ENCODE results near the gene C22orf42. TPM values are rescaled to one million over a fixed set of nuclear protein-coding genes. Genes with fewer than 3 reads are reported as not detected.

The C22orf42 gene
- polyA plus RNA-seq (2013, experiment 1 of 2), result 0.62 TPM
- polyA plus RNA-seq (2013, experiment 2 of 2), result 0.67 TPM

- WGBS (ENCODE audit: extremely low coverage, insufficient coverage, low lambda C conversion rate), result no CpG with 5 or more reads among the region's 12 CpGs
- no peak within 1 kb of the TSS for H4K5ac ChIP-seq (ENCODE audit: low read length)
- no peak within 1 kb of the TSS for H3K4me3 ChIP-seq (ENCODE audit: low read length)
- H3K36me3 ChIP-seq (ENCODE audit: control insufficient read depth, insufficient read depth, low read length), result no peaks in the 10 kb centered on the region
- no peaks in the 10 kb centered on the region for H3K4me1 ChIP-seq (ENCODE audit: control insufficient read depth, low read depth, low read length)
- no peak within 1 kb of the TSS for H3K18ac ChIP-seq (ENCODE audit: low read length)
- no peaks in the 10 kb centered on the region for H3K27me3 ChIP-seq (ENCODE audit: insufficient read depth, low read length, poor library complexity)
- peak; percentile 69 for DNase-seq
- no peak within 1 kb of the TSS for H3K27ac ChIP-seq (ENCODE audit: low read depth, low read length)
- H2BK120ac ChIP-seq (ENCODE audit: low read depth, low read length), result no peak within 1 kb of the TSS
- no peak within 1 kb of the TSS for H3K56ac ChIP-seq (ENCODE audit: low read length)
- no peak within 1 kb of the TSS for H2BK15ac ChIP-seq (replicated peaks; ENCODE audit: low read depth)
- H4K8ac ChIP-seq (ENCODE audit: low read depth, low read length), result no peak within 1 kb of the TSS
- no peak within 1 kb of the TSS for H3K9ac ChIP-seq (ENCODE audit: low read length)
- no peak within 1 kb of the TSS for H2BK5ac ChIP-seq (ENCODE audit: low read length)
- H3K23ac ChIP-seq (ENCODE audit: low read length), result no peak within 1 kb of the TSS
- no peak within 1 kb of the TSS for H3K4me2 ChIP-seq (ENCODE audit: low read length)
- no peak within 1 kb of the TSS for H3K4ac ChIP-seq (ENCODE audit: low read depth, low read length)
- H3K79me2 ChIP-seq (ENCODE audit: control insufficient read depth, insufficient read depth, low read length), result no peaks in the 10 kb centered on the region
- no peaks in the 10 kb centered on the region for H3K79me1 ChIP-seq (ENCODE audit: low read length)
- no peak within 1 kb of the TSS for H2AK5ac ChIP-seq (ENCODE audit: low read length)
These were observed at the start of gene C22orf42 for GRCh38 chr22:32158712-32159533. C22orf42 (minus strand) TSS chr22:32159303; CDS start chr22:32159215, 88 bp downstream.

- Histone ChIP-seq H2BK15ac (replicated peaks; ENCODE audit: low read depth) (no peak overlapping the region), H3K23ac (ENCODE audit: low read length) (no peak overlapping the region), H3K79me2 (ENCODE audit: control insufficient read depth, insufficient read depth, low read length) (no peaks in the 10 kb centered on the region), H3K18ac (ENCODE audit: low read length) (no peak overlapping the region), H2AK5ac (ENCODE audit: low read length) (no peak overlapping the region), H3K79me1 (ENCODE audit: low read length) (peaks cover 1% of the 10 kb centered on the region), H3K56ac (ENCODE audit: low read length) (no peak overlapping the region), H3K36me3 (ENCODE audit: control insufficient read depth, insufficient read depth, low read length) (no peaks in the 10 kb centered on the region), H3K9ac (ENCODE audit: low read length) (no peak overlapping the region), H4K8ac (ENCODE audit: low read depth, low read length) (no peak overlapping the region), H3K27ac (ENCODE audit: low read depth, low read length) (no peak overlapping the region), H3K27me3 (ENCODE audit: insufficient read depth, low read length, poor library complexity) (no peaks in the 10 kb centered on the region), H3K4me3 (ENCODE audit: low read length) (no peak overlapping the region), H4K5ac (ENCODE audit: low read length) (no peak overlapping the region), H2BK5ac (ENCODE audit: low read length) (no peak overlapping the region), H2BK120ac (ENCODE audit: low read depth, low read length) (no peak overlapping the region), H3K4ac (ENCODE audit: low read depth, low read length) (no peak overlapping the region), H3K4me1 (ENCODE audit: control insufficient read depth, low read depth, low read length) (no peaks in the 10 kb centered on the region), H3K4me2 (ENCODE audit: low read length) (no peak overlapping the region)
- WGBS (ENCODE audit: extremely low coverage, insufficient coverage, low lambda C conversion rate), result no CpG with 5 or more reads among the region's 3 CpGs
- no peak for DNase-seq
These were observed 49.6 kb upstream of the C22orf42 start for GRCh38 chr22:32208681-32209080.

- no peaks in the 10 kb centered on the region for H3K27me3 ChIP-seq (ENCODE audit: insufficient read depth, low read length, poor library complexity)
- no CpG with 5 or more reads among the region's 4 CpGs for WGBS (ENCODE audit: extremely low coverage, insufficient coverage, low lambda C conversion rate)
These were observed 48.9 kb upstream of the C22orf42 start for GRCh38 chr22:32207971-32208480.

GRCh38 chr22:32206774-32207758 lies 48.0 kb upstream of the C22orf42 start:
- peak overlapping the region; percentile 83 for H3K56ac ChIP-seq (ENCODE audit: low read length)
- H2BK5ac ChIP-seq (ENCODE audit: low read length), result no peak overlapping the region
- H4K5ac ChIP-seq (ENCODE audit: low read length), result no peak overlapping the region
- H2AK5ac ChIP-seq (ENCODE audit: low read length), result no peak overlapping the region
- DNase-seq, result peak; percentile 90
- H3K4me1 ChIP-seq (ENCODE audit: control insufficient read depth, low read depth, low read length), result peaks cover 4% of the 10 kb centered on the region
- H3K18ac ChIP-seq (ENCODE audit: low read length), result no peak overlapping the region
- no peaks in the 10 kb centered on the region for H3K27me3 ChIP-seq (ENCODE audit: insufficient read depth, low read length, poor library complexity)
- H3K36me3 ChIP-seq (ENCODE audit: control insufficient read depth, insufficient read depth, low read length), result no peaks in the 10 kb centered on the region
- H3K4me2 ChIP-seq (ENCODE audit: low read length), result peak overlapping the region; percentile 20
- H3K9ac ChIP-seq (ENCODE audit: low read length), result peak overlapping the region; percentile 66
- H3K23ac ChIP-seq (ENCODE audit: low read length), result no peak overlapping the region
- H3K4me3 ChIP-seq (ENCODE audit: low read length), result no peak overlapping the region
- H3K27ac ChIP-seq (ENCODE audit: low read depth, low read length), result no peak overlapping the region
- peaks cover 1% of the 10 kb centered on the region for H3K79me1 ChIP-seq (ENCODE audit: low read length)
- H2BK15ac ChIP-seq (replicated peaks; ENCODE audit: low read depth), result no peak overlapping the region
- no peak overlapping the region for H4K8ac ChIP-seq (ENCODE audit: low read depth, low read length)
- no peak overlapping the region for H3K4ac ChIP-seq (ENCODE audit: low read depth, low read length)
- no peak overlapping the region for H2BK120ac ChIP-seq (ENCODE audit: low read depth, low read length)
- H3K79me2 ChIP-seq (ENCODE audit: control insufficient read depth, insufficient read depth, low read length), result no peaks in the 10 kb centered on the region
- WGBS (ENCODE audit: extremely low coverage, insufficient coverage, low lambda C conversion rate), result no CpG with 5 or more reads among the region's 22 CpGs

More at GRCh38 chr22:32207971-32208480, 48.9 kb upstream of the C22orf42 start:
- Histone ChIP-seq H4K5ac (ENCODE audit: low read length) (no peak overlapping the region), H3K23ac (ENCODE audit: low read length) (no peak overlapping the region), H2BK15ac (replicated peaks; ENCODE audit: low read depth) (no peak overlapping the region), H2BK120ac (ENCODE audit: low read depth, low read length) (no peak overlapping the region), H3K4me1 (ENCODE audit: control insufficient read depth, low read depth, low read length) (peaks cover under 1% of the 10 kb centered on the region), H3K79me1 (ENCODE audit: low read length) (peaks cover 1% of the 10 kb centered on the region), H3K79me2 (ENCODE audit: control insufficient read depth, insufficient read depth, low read length) (no peaks in the 10 kb centered on the region), H3K4ac (ENCODE audit: low read depth, low read length) (no peak overlapping the region), H3K27ac (ENCODE audit: low read depth, low read length) (no peak overlapping the region), H3K9ac (ENCODE audit: low read length) (no peak overlapping the region), H2AK5ac (ENCODE audit: low read length) (no peak overlapping the region), H3K36me3 (ENCODE audit: control insufficient read depth, insufficient read depth, low read length) (no peaks in the 10 kb centered on the region), H3K4me3 (ENCODE audit: low read length) (no peak overlapping the region), H3K56ac (ENCODE audit: low read length) (no peak overlapping the region), H4K8ac (ENCODE audit: low read depth, low read length) (no peak overlapping the region), H3K4me2 (ENCODE audit: low read length) (no peak overlapping the region), H2BK5ac (ENCODE audit: low read length) (no peak overlapping the region), H3K18ac (ENCODE audit: low read length) (no peak overlapping the region)
- no peak for DNase-seq

GRCh38 chr22:32205974-32206773 lies 47.1 kb upstream of the C22orf42 start:
- Histone ChIP-seq H3K23ac (ENCODE audit: low read length) (no peak overlapping the region), H3K4me1 (ENCODE audit: control insufficient read depth, low read depth, low read length) (peaks cover 6% of the 10 kb centered on the region)

More at GRCh38 chr22:32205974-32206773, 47.1 kb upstream of the C22orf42 start:
- Histone ChIP-seq H2BK15ac (replicated peaks; ENCODE audit: low read depth) (no peak overlapping the region), H3K9ac (ENCODE audit: low read length) (peak overlapping the region; percentile 66), H3K27me3 (ENCODE audit: insufficient read depth, low read length, poor library complexity) (no peaks in the 10 kb centered on the region), H3K27ac (ENCODE audit: low read depth, low read length) (no peak overlapping the region), H2BK120ac (ENCODE audit: low read depth, low read length) (no peak overlapping the region), H2AK5ac (ENCODE audit: low read length) (peak overlapping the region; percentile 22), H3K4me3 (ENCODE audit: low read length) (no peak overlapping the region), H3K79me2 (ENCODE audit: control insufficient read depth, insufficient read depth, low read length) (no peaks in the 10 kb centered on the region), H3K36me3 (ENCODE audit: control insufficient read depth, insufficient read depth, low read length) (no peaks in the 10 kb centered on the region), H3K56ac (ENCODE audit: low read length) (peak overlapping the region; percentile 87), H2BK5ac (ENCODE audit: low read length) (no peak overlapping the region), H4K8ac (ENCODE audit: low read depth, low read length) (no peak overlapping the region), H3K18ac (ENCODE audit: low read length) (no peak overlapping the region), H3K4me2 (ENCODE audit: low read length) (peak overlapping the region; percentile 36), H3K4ac (ENCODE audit: low read depth, low read length) (no peak overlapping the region), H3K79me1 (ENCODE audit: low read length) (peaks cover 1% of the 10 kb centered on the region), H4K5ac (ENCODE audit: low read length) (no peak overlapping the region)
- WGBS (ENCODE audit: extremely low coverage, insufficient coverage, low lambda C conversion rate), result no CpG with 5 or more reads among the region's 30 CpGs
- DNase-seq, result peak; percentile 53
